Endothelial cell (in vitro differentiated cells): ENCODE results near the gene ZNF618. TPM values are rescaled to one million over a fixed set of nuclear protein-coding genes. Genes with fewer than 3 reads are reported as not detected.

Source experiments
- DNase-seq: peaks from one replicate; pipeline ENCODE4 v3.0.0; 2021; ENCODE audit warnings: low spot score
- H3K27ac Mint-ChIP-seq: one replicate; pipeline ENCODE4 v1.8.0; 2021; ENCODE audit warnings: mixed read lengths, inconsistent platforms; ENCODE audit not compliant: unreplicated experiment
- H3K27me3 Mint-ChIP-seq: one replicate; pipeline ENCODE4 v1.8.0; 2021; ENCODE audit warnings: mild to moderate bottlenecking, moderate library complexity, mixed read lengths, inconsistent platforms; ENCODE audit not compliant: unreplicated experiment
- H3K36me3 Mint-ChIP-seq: one replicate; pipeline ENCODE4 v1.8.0; 2021; ENCODE audit warnings: mild to moderate bottlenecking, low read depth, mixed read lengths, inconsistent platforms; ENCODE audit not compliant: unreplicated experiment
- H3K4me1 Mint-ChIP-seq: one replicate; pipeline ENCODE4 v1.8.0; 2021; ENCODE audit warnings: mild to moderate bottlenecking, mixed read lengths, inconsistent platforms; ENCODE audit not compliant: unreplicated experiment
- H3K4me3 Mint-ChIP-seq: one replicate; pipeline ENCODE4 v1.8.0; 2021; ENCODE audit warnings: mild to moderate bottlenecking, mixed read lengths, inconsistent platforms; ENCODE audit not compliant: unreplicated experiment
- H3K9me3 Mint-ChIP-seq: one replicate; pipeline ENCODE4 v1.8.0; 2021; ENCODE audit warnings: mixed read lengths, inconsistent platforms; ENCODE audit not compliant: unreplicated experiment
- total RNA-seq: library from RNA; stranded (reverse); fragmentation: NEBNext Ultra II Directional; extraction: Animal tissue kit (Norgen Biotek cat#: 25700); gene quantifications from one replicate; pipeline ENCODE4 v1.2.1, GENCODE V29; 2021; ENCODE audit not compliant: unreplicated experiment
- TF ChIP-seq, protein P1 (sequence below): fragments of 200-600 bp; sonication (generic); IDR thresholded peaks from one replicate; pipeline ENCODE4 v1.5.0; 2021; ENCODE audit warnings: antibody characterized with exemption; ENCODE audit not compliant: unreplicated experiment

ZNF618 gene
- total RNA-seq, 1 donor from 2014 or later, result 35.0 TPM

DNA sequence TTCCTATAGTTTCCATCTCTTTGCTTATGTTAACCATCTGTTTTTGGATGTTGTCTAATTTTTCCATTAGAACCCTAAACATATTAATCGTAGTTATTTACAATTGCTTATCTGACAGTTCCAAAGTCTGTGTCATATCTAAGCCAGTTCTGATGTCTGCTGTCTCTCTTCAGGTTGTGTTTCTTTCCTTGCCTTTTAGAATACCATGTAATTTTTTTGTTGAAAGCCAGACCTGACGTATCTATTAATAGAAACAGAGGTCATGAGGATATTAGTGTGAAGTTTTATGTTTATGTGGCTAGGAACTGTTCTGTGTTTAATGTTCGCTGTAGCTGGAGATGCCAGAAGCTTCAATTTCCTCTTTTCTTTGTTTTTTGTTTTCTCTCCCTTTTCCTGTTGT lies 52.2 kb downstream of the ZNF618 start:
- Mint-ChIP-seq H3K4me1 (no peaks in the 10 kb centered on the region), H3K4me3 (no peak overlapping the region), H3K36me3 (no peaks in the 10 kb centered on the region), H3K27ac (no peak overlapping the region), H3K9me3 (no peaks in the 10 kb centered on the region), H3K27me3 (no peaks in the 10 kb centered on the region)
- TF ChIP-seq, protein P1, sequence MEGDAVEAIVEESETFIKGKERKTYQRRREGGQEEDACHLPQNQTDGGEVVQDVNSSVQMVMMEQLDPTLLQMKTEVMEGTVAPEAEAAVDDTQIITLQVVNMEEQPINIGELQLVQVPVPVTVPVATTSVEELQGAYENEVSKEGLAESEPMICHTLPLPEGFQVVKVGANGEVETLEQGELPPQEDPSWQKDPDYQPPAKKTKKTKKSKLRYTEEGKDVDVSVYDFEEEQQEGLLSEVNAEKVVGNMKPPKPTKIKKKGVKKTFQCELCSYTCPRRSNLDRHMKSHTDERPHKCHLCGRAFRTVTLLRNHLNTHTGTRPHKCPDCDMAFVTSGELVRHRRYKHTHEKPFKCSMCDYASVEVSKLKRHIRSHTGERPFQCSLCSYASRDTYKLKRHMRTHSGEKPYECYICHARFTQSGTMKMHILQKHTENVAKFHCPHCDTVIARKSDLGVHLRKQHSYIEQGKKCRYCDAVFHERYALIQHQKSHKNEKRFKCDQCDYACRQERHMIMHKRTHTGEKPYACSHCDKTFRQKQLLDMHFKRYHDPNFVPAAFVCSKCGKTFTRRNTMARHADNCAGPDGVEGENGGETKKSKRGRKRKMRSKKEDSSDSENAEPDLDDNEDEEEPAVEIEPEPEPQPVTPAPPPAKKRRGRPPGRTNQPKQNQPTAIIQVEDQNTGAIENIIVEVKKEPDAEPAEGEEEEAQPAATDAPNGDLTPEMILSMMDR, result no peak
- DNase-seq, result no peak

DNA sequence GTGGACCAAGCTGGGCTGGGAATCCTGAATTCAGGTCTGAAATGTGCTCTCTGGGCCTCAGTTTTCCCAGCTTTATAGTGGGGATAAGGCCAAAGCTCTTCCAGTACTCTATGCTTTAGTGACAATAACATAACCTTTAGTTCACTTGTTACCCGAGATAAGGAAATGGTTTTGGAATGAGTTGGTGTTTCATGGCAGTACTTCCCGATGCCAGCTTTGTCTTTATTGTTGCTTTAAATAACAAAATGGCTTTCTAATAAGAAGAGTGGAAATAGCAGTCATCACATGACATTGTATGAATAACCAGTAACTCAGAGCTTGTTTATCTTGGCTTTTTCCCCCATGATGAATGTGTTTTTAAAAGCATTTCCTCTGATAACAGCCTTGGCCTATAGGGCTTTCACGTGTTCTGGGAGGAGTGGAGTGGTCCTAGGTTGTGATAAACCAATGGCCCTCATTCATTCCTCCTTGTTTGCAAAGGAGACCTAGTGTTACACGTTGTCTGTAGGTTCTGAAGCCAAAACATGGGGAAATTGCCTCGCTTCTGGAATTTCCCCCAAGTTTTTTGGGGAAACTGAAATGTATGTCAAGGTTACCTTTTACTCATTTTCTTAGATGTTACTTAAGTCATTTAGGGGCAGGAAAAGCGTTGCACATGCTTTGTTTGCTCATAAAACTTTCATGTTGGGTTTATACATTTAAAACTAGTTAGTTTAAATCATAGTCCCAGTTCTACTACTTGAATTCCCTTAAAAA lies 53.7 kb downstream of the ZNF618 start:
- H3K27me3 Mint-ChIP-seq, result no peaks in the 10 kb centered on the region
- no peaks in the 10 kb centered on the region for H3K36me3 Mint-ChIP-seq
- H3K4me3 Mint-ChIP-seq, result no peak overlapping the region
- H3K4me1 Mint-ChIP-seq, result no peaks in the 10 kb centered on the region
- H3K27ac Mint-ChIP-seq, result no peak overlapping the region
- H3K9me3 Mint-ChIP-seq, result no peaks in the 10 kb centered on the region
- TF ChIP-seq, protein P1, result no peak
- DNase-seq, result no peak

- no peak overlapping the region for H3K4me3 Mint-ChIP-seq
- no peaks in the 10 kb centered on the region for H3K27me3 Mint-ChIP-seq
- H3K9me3 Mint-ChIP-seq, result no peaks in the 10 kb centered on the region
- H3K27ac Mint-ChIP-seq, result no peak overlapping the region
- DNase-seq, result no peak
- no peaks in the 10 kb centered on the region for H3K4me1 Mint-ChIP-seq
- H3K36me3 Mint-ChIP-seq, result no peaks in the 10 kb centered on the region
- TF ChIP-seq, protein P1, result no peak
Observed at GRCh38 chr9:113930390-113930783, 54.3 kb downstream of the ZNF618 start.

DNA sequence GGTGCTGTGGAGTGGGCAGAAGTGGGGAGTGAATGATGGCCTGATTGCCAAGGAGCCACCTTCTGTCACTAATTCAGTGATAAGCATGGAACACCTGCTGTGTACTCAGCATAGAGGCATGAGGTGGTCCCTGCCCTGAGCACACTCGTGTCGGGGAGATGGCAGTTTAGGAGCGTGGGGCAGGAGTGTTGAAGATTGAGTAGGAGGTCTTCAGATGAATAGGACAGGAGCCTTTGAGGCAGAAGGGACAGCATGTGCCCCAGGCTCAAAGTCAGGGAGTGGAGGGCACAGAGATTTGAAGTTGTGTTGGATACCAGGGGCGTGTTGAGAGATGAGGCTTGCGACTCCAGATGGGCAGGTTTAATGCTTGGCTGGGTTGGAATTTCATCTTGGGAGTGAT lies 55.0 kb downstream of the ZNF618 start:
- H3K27me3 Mint-ChIP-seq, result peaks cover 2% of the 10 kb centered on the region
- no peak overlapping the region for H3K27ac Mint-ChIP-seq
- H3K9me3 Mint-ChIP-seq, result no peaks in the 10 kb centered on the region
- no peaks in the 10 kb centered on the region for H3K4me1 Mint-ChIP-seq
- no peak for DNase-seq
- H3K4me3 Mint-ChIP-seq, result no peak overlapping the region
- no peaks in the 10 kb centered on the region for H3K36me3 Mint-ChIP-seq
- TF ChIP-seq, protein P1, result no peak

- Mint-ChIP-seq H3K4me3 (no peak overlapping the region), H3K27me3 (peaks cover 2% of the 10 kb centered on the region), H3K9me3 (no peaks in the 10 kb centered on the region), H3K36me3 (no peaks in the 10 kb centered on the region), H3K4me1 (no peaks in the 10 kb centered on the region), H3K27ac (no peak overlapping the region)
- no peak for DNase-seq
- TF ChIP-seq, protein P1, result no peak
Observed at GRCh38 chr9:113931777-113932176, 55.7 kb downstream of the ZNF618 start.
